Memory B cell (primary cell): ENCODE data around the gene SKAP1.
"Not testable (repeated sequence)": the region's sequence is repeated elsewhere in the genome, so short reads cannot be mapped to it uniquely, and the experiment has no call there.

Experiments
- ATAC-seq: fragments of 150-1000 bp; cut with Tn5 transposase; 2 replicates; pipeline ENCODE4 v1.10.0; 2021; ENCODE audit warnings: low read depth, mild to moderate bottlenecking, moderate library complexity
- DNase-seq, 2 donors: peaks; one replicate each; pipeline ENCODE4 v3.0.0; 2022; ENCODE audit warnings: low spot score in 2 of 2
- H3K27ac Mint-ChIP-seq: one replicate; pipeline ENCODE4 v1.8.0; 2022; ENCODE audit warnings: mild to moderate bottlenecking, moderate library complexity, mixed read lengths
- H3K27me3 Mint-ChIP-seq: one replicate; pipeline ENCODE4 v1.8.0; 2022; ENCODE audit warnings: mixed read lengths
- H3K36me3 Mint-ChIP-seq: one replicate; pipeline ENCODE4 v1.8.0; 2022; ENCODE audit warnings: mild to moderate bottlenecking, mixed read lengths
- H3K4me1 Mint-ChIP-seq: one replicate; pipeline ENCODE4 v1.8.0; 2022; ENCODE audit warnings: mixed read lengths
- H3K4me3 Mint-ChIP-seq: one replicate; pipeline ENCODE4 v1.8.0; 2022; ENCODE audit warnings: mild to moderate bottlenecking, moderate library complexity, mixed read lengths
- H3K9me3 Mint-ChIP-seq: one replicate; pipeline ENCODE4 v1.8.0; 2022; ENCODE audit warnings: mixed read lengths

SKAP1 gene

GRCh38 chr17:48439875-48440505 is 10.0 kb upstream of the SKAP1 start:
- DNase-seq: no peak
- H3K27ac Mint-ChIP-seq: peak overlapping the region; percentile 82
- peaks cover 4% of the 10 kb centered on the region for H3K36me3 Mint-ChIP-seq
- peaks cover 52% of the 10 kb centered on the region for H3K4me1 Mint-ChIP-seq
- peaks cover 30% of the 10 kb centered on the region for H3K27me3 Mint-ChIP-seq
- no peak overlapping the region for H3K4me3 Mint-ChIP-seq
- peaks cover 6% of the 10 kb centered on the region for H3K9me3 Mint-ChIP-seq
- ATAC-seq: no peak

DNA sequence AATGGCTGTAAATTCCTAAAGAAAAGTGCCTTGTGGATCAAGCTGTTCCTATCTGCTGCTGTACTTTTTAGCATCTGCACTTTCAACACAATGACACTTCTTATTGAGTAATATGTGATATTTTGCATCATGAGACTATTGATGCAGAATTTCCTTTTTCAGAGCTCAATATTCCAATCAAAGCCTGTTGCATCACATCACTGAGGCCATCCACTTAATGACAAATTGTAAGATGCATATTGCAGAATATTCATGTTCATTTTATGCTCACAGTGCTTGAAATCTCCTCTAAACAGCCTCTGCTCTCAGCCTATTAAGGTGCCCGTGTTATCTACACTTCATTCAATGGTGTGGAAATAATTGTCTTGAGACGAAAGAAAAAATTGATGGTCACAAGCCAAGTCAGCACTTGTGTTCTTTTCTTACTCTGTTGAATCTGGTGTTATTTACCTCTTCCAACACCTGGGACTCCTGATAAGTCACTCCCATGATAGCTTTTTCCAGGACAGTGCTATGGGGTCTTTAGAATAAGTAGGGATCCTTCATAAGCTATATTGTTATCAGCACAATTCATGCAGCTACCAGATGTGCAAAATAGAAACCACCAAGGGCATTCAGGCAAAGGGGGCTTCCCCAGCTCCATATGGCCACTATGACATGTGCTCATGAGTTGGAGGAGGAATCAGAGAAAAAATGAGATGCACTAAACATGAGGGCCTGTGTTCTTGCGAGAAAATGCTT is 9.3 kb upstream of the SKAP1 start:
- peaks cover 4% of the 10 kb centered on the region for H3K36me3 Mint-ChIP-seq
- ATAC-seq: no peak
- peaks cover 6% of the 10 kb centered on the region for H3K9me3 Mint-ChIP-seq
- peaks cover 47% of the 10 kb centered on the region for H3K4me1 Mint-ChIP-seq
- no peak overlapping the region for H3K4me3 Mint-ChIP-seq
- peak overlapping the region; percentile 82 for H3K27ac Mint-ChIP-seq
- no peak for DNase-seq
- peaks cover 28% of the 10 kb centered on the region for H3K27me3 Mint-ChIP-seq

- Mint-ChIP-seq H3K9me3 (peaks cover 6% of the 10 kb centered on the region), H3K36me3 (peaks cover 4% of the 10 kb centered on the region), H3K4me1 (peaks cover 47% of the 10 kb centered on the region), H3K4me3 (no peak overlapping the region), H3K27ac (no peak overlapping the region), H3K27me3 (peaks cover 28% of the 10 kb centered on the region)
- DNase-seq: no peak
- ATAC-seq: no peak
Measured at GRCh38 chr17:48438516-48439061, 8.6 kb upstream of the SKAP1 start.

- Mint-ChIP-seq H3K27ac (no peak overlapping the region), H3K4me1 (peaks cover 21% of the 10 kb centered on the region)
Measured at GRCh38 chr17:48433896-48434295, 3.9 kb upstream of the SKAP1 start.

GRCh38 chr17:48432820-48433775 is 3.1 kb upstream of the SKAP1 start:
- peaks cover 26% of the 10 kb centered on the region for H3K4me1 Mint-ChIP-seq
- H3K27ac Mint-ChIP-seq: no peak overlapping the region
- ATAC-seq (no peak), DNase-seq (no peak)
- peaks cover 9% of the 10 kb centered on the region for H3K36me3 Mint-ChIP-seq
- peaks cover 49% of the 10 kb centered on the region for H3K27me3 Mint-ChIP-seq
- H3K9me3 Mint-ChIP-seq: no peaks in the 10 kb centered on the region
- no peak overlapping the region for H3K4me3 Mint-ChIP-seq

More at GRCh38 chr17:48433896-48434295, 3.9 kb upstream of the SKAP1 start:
- peaks cover 45% of the 10 kb centered on the region for H3K27me3 Mint-ChIP-seq
- ATAC-seq: no peak
- DNase-seq: no peak
- no peaks in the 10 kb centered on the region for H3K9me3 Mint-ChIP-seq
- H3K36me3 Mint-ChIP-seq: peaks cover 9% of the 10 kb centered on the region
- H3K4me3 Mint-ChIP-seq: no peak overlapping the region

GRCh38 chr17:48429156-48429555 is 858 bp downstream of the SKAP1 start:
- Mint-ChIP-seq H3K27me3 (peaks cover 30% of the 10 kb centered on the region), H3K27ac (no peak overlapping the region), H3K4me3 (peak overlapping the region; percentile 84), H3K4me1 (peaks cover 25% of the 10 kb centered on the region), H3K9me3 (no peaks in the 10 kb centered on the region), H3K36me3 (peaks cover 4% of the 10 kb centered on the region)
- no peak for DNase-seq
- no peak for ATAC-seq

DNA sequence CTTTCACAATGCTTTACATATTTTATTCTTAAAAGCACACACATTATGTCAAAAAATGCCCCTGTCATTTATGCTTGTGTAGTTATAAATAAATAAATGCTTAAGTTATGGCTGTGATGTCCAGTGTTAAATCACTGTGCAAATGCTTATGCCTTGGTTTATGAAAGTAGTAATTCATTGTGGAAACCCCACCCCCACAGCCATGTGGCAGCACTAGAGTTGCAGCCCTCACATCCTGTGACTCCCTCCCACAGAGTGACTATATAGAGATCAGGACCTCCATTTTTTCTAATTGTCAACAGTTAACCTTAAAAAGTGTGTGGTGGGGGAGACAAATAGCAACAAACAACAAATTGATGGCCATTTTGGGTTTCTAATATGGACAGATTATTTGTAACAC is 2.4 kb downstream of the SKAP1 start:
- H3K36me3 Mint-ChIP-seq: peaks cover 4% of the 10 kb centered on the region
- no peak overlapping the region for H3K4me3 Mint-ChIP-seq
- peaks cover 28% of the 10 kb centered on the region for H3K27me3 Mint-ChIP-seq
- no peak overlapping the region for H3K27ac Mint-ChIP-seq
- H3K9me3 Mint-ChIP-seq: no peaks in the 10 kb centered on the region
- H3K4me1 Mint-ChIP-seq: peaks cover 25% of the 10 kb centered on the region
- DNase-seq (no peak), ATAC-seq (peak; percentile 46)

DNA sequence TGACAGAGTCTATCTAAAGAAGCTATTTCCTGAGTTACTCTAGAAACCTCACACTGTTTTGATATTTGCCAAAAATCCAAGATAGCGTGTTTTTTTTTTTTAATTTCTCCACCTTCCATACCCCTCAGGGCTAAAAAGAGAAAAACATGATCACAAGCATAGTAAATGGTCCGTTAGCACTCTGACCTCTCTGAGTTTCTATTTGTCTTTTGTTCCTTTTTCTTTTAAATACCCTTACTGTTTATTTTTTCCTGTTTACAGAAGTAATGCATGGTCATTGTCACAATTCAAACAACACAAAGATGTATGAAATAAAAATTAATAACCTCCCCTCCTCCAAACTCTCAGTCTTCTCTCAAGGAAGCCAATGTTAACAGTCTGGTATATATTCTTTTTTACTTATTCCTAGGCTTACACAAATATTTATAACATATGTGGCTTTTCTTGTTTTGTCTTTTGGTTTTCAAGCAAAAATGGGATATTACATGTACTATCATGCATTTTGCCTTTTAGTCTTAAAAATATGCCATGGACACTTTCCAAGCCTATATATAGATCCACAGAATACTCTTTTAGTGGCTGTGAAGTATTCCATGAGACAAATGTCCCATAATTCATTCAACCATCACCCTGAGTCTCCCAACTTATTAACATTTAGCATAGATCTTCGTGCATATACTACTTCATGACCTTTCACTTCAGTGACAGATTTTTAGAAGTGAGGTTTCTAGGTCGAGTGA is 3.1 kb downstream of the SKAP1 start:
- H3K4me3 Mint-ChIP-seq: no peak overlapping the region
- H3K27ac Mint-ChIP-seq: no peak overlapping the region
- ATAC-seq: no peak
- no peak for DNase-seq
- H3K9me3 Mint-ChIP-seq: no peaks in the 10 kb centered on the region
- H3K27me3 Mint-ChIP-seq: peaks cover 28% of the 10 kb centered on the region
- peaks cover 25% of the 10 kb centered on the region for H3K4me1 Mint-ChIP-seq
- H3K36me3 Mint-ChIP-seq: peaks cover 4% of the 10 kb centered on the region

DNA sequence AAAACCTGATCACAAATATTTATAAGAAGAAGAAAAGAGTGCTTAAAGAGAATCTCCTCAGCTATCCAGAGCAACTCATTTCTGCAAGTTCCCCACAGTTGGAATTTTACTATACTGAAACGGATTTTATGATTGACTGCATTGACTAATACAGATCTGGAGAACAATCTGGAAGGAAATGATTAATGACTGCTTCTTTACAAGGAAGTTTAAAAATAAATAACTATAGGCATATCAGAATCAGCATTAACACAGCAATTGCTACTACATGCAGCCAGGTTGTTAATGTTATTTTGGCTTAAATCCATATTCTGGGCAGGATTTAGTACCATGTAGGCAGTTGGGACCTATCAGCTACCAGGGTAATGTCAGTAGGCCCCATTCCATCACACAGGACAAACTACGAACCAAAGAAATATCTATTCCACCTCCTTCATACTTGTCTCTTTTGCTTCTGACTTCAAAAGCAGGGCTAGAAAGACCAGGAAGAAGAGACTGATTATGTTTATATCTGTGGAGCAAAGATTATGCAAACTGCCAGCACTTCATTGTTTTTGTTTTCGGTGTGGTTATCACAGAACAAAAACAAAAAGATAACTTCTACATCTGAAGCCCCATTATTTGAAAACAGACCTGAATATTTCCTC is 3.9 kb downstream of the SKAP1 start:
- ATAC-seq (no peak), DNase-seq (no peak)
- H3K4me3 Mint-ChIP-seq: no peak overlapping the region
- no peaks in the 10 kb centered on the region for H3K9me3 Mint-ChIP-seq
- H3K27ac Mint-ChIP-seq: no peak overlapping the region
- H3K27me3 Mint-ChIP-seq: peaks cover 23% of the 10 kb centered on the region
- peaks cover 4% of the 10 kb centered on the region for H3K36me3 Mint-ChIP-seq
- peaks cover 25% of the 10 kb centered on the region for H3K4me1 Mint-ChIP-seq

- not testable (repeated sequence) for H3K27me3 Mint-ChIP-seq, H3K9me3 Mint-ChIP-seq, H3K36me3 Mint-ChIP-seq, H3K27ac Mint-ChIP-seq, DNase-seq, H3K4me3 Mint-ChIP-seq, H3K4me1 Mint-ChIP-seq, ATAC-seq
Measured at GRCh38 chr17:48422060-48422459, 8.0 kb downstream of the SKAP1 start.

GRCh38 chr17:48420823-48421222 is 9.2 kb downstream of the SKAP1 start:
- H3K9me3 Mint-ChIP-seq: no peaks in the 10 kb centered on the region
- no peaks in the 10 kb centered on the region for H3K36me3 Mint-ChIP-seq
- H3K4me3 Mint-ChIP-seq: no peak overlapping the region
- no peak for DNase-seq
- peaks cover 2% of the 10 kb centered on the region for H3K4me1 Mint-ChIP-seq
- ATAC-seq: no peak
- no peak overlapping the region for H3K27ac Mint-ChIP-seq
- H3K27me3 Mint-ChIP-seq: peaks cover 3% of the 10 kb centered on the region

DNA sequence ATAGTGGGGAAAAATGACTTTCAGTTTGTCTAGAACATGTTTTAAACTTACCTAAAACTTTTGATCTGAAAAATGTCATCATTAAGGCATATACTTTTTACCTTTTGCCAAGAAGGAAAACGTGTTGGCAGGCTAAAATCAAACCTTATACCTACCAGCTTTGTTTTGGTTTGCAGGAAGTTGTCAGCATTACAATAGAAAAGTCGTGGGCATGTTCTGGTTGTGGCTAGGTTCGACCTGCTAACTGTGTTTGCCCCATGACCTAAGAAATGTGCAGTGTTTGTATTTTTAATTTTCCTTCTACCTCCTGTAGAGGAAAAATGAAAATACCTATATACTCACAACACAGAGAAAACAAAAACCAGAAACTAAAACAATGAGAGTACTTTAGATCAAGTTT is 13.0 kb downstream of the SKAP1 start:
- Mint-ChIP-seq H3K27me3 (peaks cover 11% of the 10 kb centered on the region), H3K4me3 (no peak overlapping the region), H3K4me1 (peaks cover 8% of the 10 kb centered on the region), H3K27ac (no peak overlapping the region), H3K9me3 (no peaks in the 10 kb centered on the region), H3K36me3 (no peaks in the 10 kb centered on the region)
- DNase-seq: no peak
- ATAC-seq: no peak
